ENCODE results near the gene MYBBP1A.

GRCh38 chr17:4545217-4545951 is 9.8 kb downstream of the MYBBP1A start:
- TF ChIP-seq CTCF (conservative IDR thresholded peaks at IDR 0.05) (no peak), ZFX (IDR thresholded peaks at IDR 0.05) (no peak)

Data from C4-2B (cell line).